ENCODE data around the gene EXOSC10.

- TF ChIP-seq POLR2AphosphoS5 (IDR thresholded peaks at IDR 0.05; ENCODE audit: low read depth, low read length) (no peak), FOXP2 (optimal IDR thresholded peaks at IDR 0.05; ENCODE audit: borderline replicate concordance, extremely low read depth, extremely low read length, insufficient read depth) (no peak), REST (IDR thresholded peaks at IDR 0.05; ENCODE audit: insufficient read depth in 1 of 2, low read depth in 2 of 2, low read length in 2 of 2) (no peak)
Measured at GRCh38 chr1:11124965-11125364, 25.3 kb upstream of the EXOSC10 start.

Data from PFSK-1 (cell line).